PFSK-1 (cell line): ENCODE results near the gene CLEC17A.

Experiments used
- FOXP2 ChIP-seq: optimal IDR thresholded peaks from 2 replicates; pipeline ENCODE3; 2011; ENCODE audit warnings: borderline replicate concordance, control low read depth, inconsistent platforms; ENCODE audit not compliant: insufficient read depth; ENCODE audit errors: extremely low read length, extremely low read depth
- POLR2AphosphoS5 ChIP-seq: IDR thresholded peaks from 2 replicates; pipeline ENCODE4 v1.6.1; 2012; ENCODE audit warnings: low read depth, mild to moderate bottlenecking, control low read depth, low read length, moderate library complexity
- REST ChIP-seq, 2 experiments: IDR thresholded peaks; 2 replicates each; pipeline versions ENCODE4 v1.6.1 to v1.8.0; 2011 to 2012; ENCODE audit warnings: low read depth in 2 of 2, low read length in 2 of 2, control low read depth in 1 of 2, inconsistent platforms in 1 of 2, mild to moderate bottlenecking in 1 of 2, moderate library complexity in 1 of 2; ENCODE audit not compliant: insufficient read depth in 1 of 2

GRCh38 chr19:14582894-14583340, at the start of gene CLEC17A:
- TF ChIP-seq FOXP2 (no peak), REST (IDR thresholded peaks at IDR 0.05; ENCODE audit: insufficient read depth in 1 of 2, low read depth in 2 of 2, low read length in 2 of 2) (no peak), POLR2AphosphoS5 (no peak)
